Skeletal muscle satellite cell (primary cell): ENCODE data around the gene RCAN1.
A peak's percentile ranks its signal among the peaks of the same experiment; 100 is the strongest.
"Not testable (repeated sequence)": the region's sequence is repeated elsewhere in the genome, so short reads cannot be mapped to it uniquely, and the experiment has no call there.

Experiments used
- H3K27me3 ChIP-seq: 2 replicates; pipeline ENCODE4 v1.7.0; 2013; ENCODE audit warnings: low read length; ENCODE audit not compliant: control insufficient read depth, insufficient read depth
- H3K36me3 ChIP-seq: 2 replicates; pipeline ENCODE4 v1.7.0; 2013; ENCODE audit warnings: mild to moderate bottlenecking, control low read depth, low read length; ENCODE audit not compliant: insufficient read depth
- H3K4me1 ChIP-seq: 2 replicates; pipeline ENCODE4 v1.7.0; 2013; ENCODE audit warnings: low read length; ENCODE audit not compliant: control insufficient read depth, insufficient read depth
- H3K4me2 ChIP-seq: 2 replicates; pipeline ENCODE4 v1.7.0; 2013; ENCODE audit warnings: mild to moderate bottlenecking, low read length
- H3K4me3 ChIP-seq: 2 replicates; pipeline ENCODE4 v1.7.0; 2013; ENCODE audit warnings: low read length
- H3K9ac ChIP-seq: 2 replicates; pipeline ENCODE4 v1.7.0; 2013; ENCODE audit warnings: mild to moderate bottlenecking, low read depth, low read length, moderate library complexity
- H3K9me3 ChIP-seq: replicated peaks from 2 replicates; pipeline ENCODE4 v1.7.0; 2013; ENCODE audit warnings: mild to moderate bottlenecking, control low read depth, low read length

The RCAN1 gene

GRCh38 chr21:34560021-34560420 lies 54.9 kb downstream of the RCAN1 start:
- Histone ChIP-seq H3K9ac (no peak overlapping the region), H3K36me3 (no peaks in the 10 kb centered on the region), H3K4me2 (no peak overlapping the region), H3K27me3 (no peaks in the 10 kb centered on the region), H3K4me1 (no peaks in the 10 kb centered on the region), H3K9me3 (no peaks in the 10 kb centered on the region), H3K4me3 (no peak overlapping the region)

GRCh38 chr21:34559089-34559631 lies 55.8 kb downstream of the RCAN1 start:
- no peak overlapping the region for H3K4me2 ChIP-seq
- no peak overlapping the region for H3K4me3 ChIP-seq
- H3K27me3 ChIP-seq: no peaks in the 10 kb centered on the region
- H3K9me3 ChIP-seq: no peaks in the 10 kb centered on the region
- H3K36me3 ChIP-seq: no peaks in the 10 kb centered on the region
- no peaks in the 10 kb centered on the region for H3K4me1 ChIP-seq
- no peak overlapping the region for H3K9ac ChIP-seq

- Histone ChIP-seq H3K27me3 (no peaks in the 10 kb centered on the region), H3K9ac (no peak overlapping the region), H3K4me3 (no peak overlapping the region), H3K4me2 (no peak overlapping the region), H3K4me1 (peaks cover 8% of the 10 kb centered on the region), H3K9me3 (no peaks in the 10 kb centered on the region), H3K36me3 (no peaks in the 10 kb centered on the region)
Observed at GRCh38 chr21:34558166-34558565, 56.7 kb downstream of the RCAN1 start.

DNA sequence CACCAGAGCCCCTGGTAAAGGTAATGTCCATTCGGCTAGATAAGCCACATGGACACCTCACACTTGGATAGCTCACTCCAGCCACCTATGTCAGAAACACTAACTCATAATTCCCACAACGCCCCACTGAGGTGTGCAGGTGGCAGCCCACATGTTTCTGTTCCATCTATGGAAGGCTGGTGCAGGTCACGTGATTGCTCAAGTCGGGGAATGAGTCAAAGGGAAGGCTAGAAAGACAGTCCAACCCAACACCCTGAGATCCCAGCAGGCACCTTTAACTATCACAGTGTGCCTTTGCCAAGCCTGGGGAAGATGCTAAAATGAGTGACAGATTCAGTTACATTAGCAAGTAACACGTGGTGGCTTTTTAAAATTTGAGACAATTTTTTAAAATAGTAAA lies 57.7 kb downstream of the RCAN1 start:
- Histone ChIP-seq H3K4me1 (peaks cover 17% of the 10 kb centered on the region), H3K4me3 (no peak overlapping the region), H3K27me3 (no peaks in the 10 kb centered on the region)

GRCh38 chr21:34554670-34555069 lies 60.2 kb downstream of the RCAN1 start:
- H3K4me1 ChIP-seq: peaks cover 17% of the 10 kb centered on the region
- H3K4me2 ChIP-seq, H3K9ac ChIP-seq, H3K4me3 ChIP-seq, H3K9me3 ChIP-seq, H3K27me3 ChIP-seq, H3K36me3 ChIP-seq: not testable (repeated sequence)

More for the DNA sequence above, 57.7 kb downstream of the RCAN1 start:
- no peaks in the 10 kb centered on the region for H3K36me3 ChIP-seq
- no peak overlapping the region for H3K9ac ChIP-seq
- no peaks in the 10 kb centered on the region for H3K9me3 ChIP-seq
- no peak overlapping the region for H3K4me2 ChIP-seq

DNA sequence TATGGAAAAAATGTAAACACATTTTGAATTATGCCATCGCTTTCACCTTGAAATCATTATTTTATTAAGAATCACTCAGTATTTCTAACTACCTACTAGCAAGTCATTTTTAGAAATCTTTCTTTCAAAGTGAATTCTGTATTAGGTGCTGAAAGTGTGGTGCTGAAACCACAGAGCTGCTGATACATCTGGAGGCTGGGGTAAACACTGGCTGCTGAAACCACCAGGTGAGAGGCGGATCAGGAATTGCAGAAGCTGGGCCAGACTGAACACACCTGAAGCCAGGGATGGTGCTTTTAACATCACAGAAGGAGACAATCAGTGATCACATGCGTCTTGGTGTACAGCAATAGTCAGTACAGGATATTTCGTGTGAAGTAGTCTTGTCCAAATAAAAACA lies 60.7 kb downstream of the RCAN1 start:
- Histone ChIP-seq H3K4me1 (peaks cover 17% of the 10 kb centered on the region), H3K36me3 (no peaks in the 10 kb centered on the region), H3K27me3 (no peaks in the 10 kb centered on the region), H3K9me3 (no peaks in the 10 kb centered on the region), H3K4me3 (no peak overlapping the region), H3K4me2 (no peak overlapping the region), H3K9ac (no peak overlapping the region)

- H3K27me3 ChIP-seq: no peaks in the 10 kb centered on the region
- no peaks in the 10 kb centered on the region for H3K36me3 ChIP-seq
- H3K4me3 ChIP-seq: peak overlapping the region; percentile 3
- peak overlapping the region; percentile 32 for H3K4me2 ChIP-seq
- peaks cover 17% of the 10 kb centered on the region for H3K4me1 ChIP-seq
- H3K9ac ChIP-seq: peak overlapping the region; percentile 27
- H3K9me3 ChIP-seq: no peaks in the 10 kb centered on the region
Observed at GRCh38 chr21:34553151-34553952, 61.6 kb downstream of the RCAN1 start.

GRCh38 chr21:34552360-34553098 lies 62.4 kb downstream of the RCAN1 start:
- Histone ChIP-seq H3K36me3 (no peaks in the 10 kb centered on the region), H3K9ac (peak overlapping the region; percentile 6), H3K27me3 (no peaks in the 10 kb centered on the region), H3K4me2 (peak overlapping the region; percentile 21), H3K9me3 (no peaks in the 10 kb centered on the region), H3K4me1 (peaks cover 17% of the 10 kb centered on the region), H3K4me3 (no peak overlapping the region)

- H3K9me3 ChIP-seq: no peaks in the 10 kb centered on the region
- no peak overlapping the region for H3K4me3 ChIP-seq
- H3K27me3 ChIP-seq: no peaks in the 10 kb centered on the region
- no peak overlapping the region for H3K9ac ChIP-seq
- H3K4me1 ChIP-seq: peaks cover 27% of the 10 kb centered on the region
- no peaks in the 10 kb centered on the region for H3K36me3 ChIP-seq
- no peak overlapping the region for H3K4me2 ChIP-seq
Observed at GRCh38 chr21:34550182-34550799, 64.6 kb downstream of the RCAN1 start.

GRCh38 chr21:34548781-34549376 lies 66.0 kb downstream of the RCAN1 start:
- Histone ChIP-seq H3K9ac (no peak overlapping the region), H3K4me3 (no peak overlapping the region), H3K4me1 (peaks cover 35% of the 10 kb centered on the region), H3K9me3 (no peaks in the 10 kb centered on the region), H3K27me3 (no peaks in the 10 kb centered on the region), H3K4me2 (no peak overlapping the region), H3K36me3 (no peaks in the 10 kb centered on the region)

DNA sequence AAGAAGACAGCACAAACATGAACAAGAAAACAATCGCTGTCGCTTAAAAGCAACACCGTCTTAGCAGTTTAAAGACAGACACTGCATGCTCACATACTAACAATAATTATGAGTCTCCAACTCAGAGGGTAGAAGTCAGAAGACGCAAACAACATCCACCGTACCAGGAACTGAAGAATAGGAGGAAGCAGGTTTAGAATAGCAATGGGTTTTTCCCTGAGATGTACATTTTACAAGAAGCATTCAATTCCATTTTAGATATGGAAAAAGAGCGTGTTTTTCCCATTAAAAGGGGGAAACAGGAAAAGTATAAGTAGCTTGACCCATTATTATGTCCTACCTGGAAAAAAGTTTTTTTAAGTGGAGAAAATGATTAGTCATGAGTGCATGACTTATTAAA lies 68.4 kb downstream of the RCAN1 start:
- Histone ChIP-seq H3K36me3 (no peaks in the 10 kb centered on the region), H3K4me2 (no peak overlapping the region), H3K27me3 (no peaks in the 10 kb centered on the region), H3K4me3 (no peak overlapping the region), H3K9ac (no peak overlapping the region), H3K4me1 (peaks cover 18% of the 10 kb centered on the region), H3K9me3 (no peaks in the 10 kb centered on the region)
